GM18951 (cell line): ENCODE data around the gene SH3RF3.

Source experiments
- POLR2A ChIP-seq: IDR thresholded peaks from 4 replicates; pipeline ENCODE4 v1.6.1; 2011; ENCODE audit warnings: mild to moderate bottlenecking; ENCODE audit not compliant: insufficient read length, insufficient read depth; ENCODE audit errors: extremely low read depth
- in situ Hi-C: fragments of 300-500 bp; cut with MboI; formaldehyde crosslinking; loops from one replicate; pipeline ENCODE4 v1.12.0; 2022; ENCODE audit warnings: low sequenced_read_pairs, mixed read lengths, inconsistent platforms; ENCODE audit not compliant: unreplicated experiment

The SH3RF3 gene

GRCh38 chr2:109174214-109174613 is 45.2 kb downstream of the SH3RF3 start:
- in situ Hi-C loops = no loop called here
- no peak for TF ChIP-seq POLR2A

GRCh38 chr2:109174626-109175349 is 45.8 kb downstream of the SH3RF3 start:
- in situ Hi-C loops = no loop called here
- no peak for TF ChIP-seq POLR2A

- in situ Hi-C loops = no loop called here
- TF ChIP-seq POLR2A = no peak
These were observed 46.3 kb downstream of the SH3RF3 start for GRCh38 chr2:109175350-109175678.

GRCh38 chr2:109176928-109177327 is 47.9 kb downstream of the SH3RF3 start:
- in situ Hi-C loops = no loop called here
- no peak for TF ChIP-seq POLR2A

- TF ChIP-seq POLR2A = no peak
- in situ Hi-C loops = no loop called here
These were observed 48.6 kb downstream of the SH3RF3 start for GRCh38 chr2:109177635-109178034.

GRCh38 chr2:109178968-109179367 is 50.0 kb downstream of the SH3RF3 start:
- in situ Hi-C loops = no loop called here
- no peak for TF ChIP-seq POLR2A

- in situ Hi-C loops = no loop called here
- no peak for TF ChIP-seq POLR2A
These were observed 51.8 kb downstream of the SH3RF3 start for GRCh38 chr2:109180786-109181185.

GRCh38 chr2:109182426-109182825 is 53.4 kb downstream of the SH3RF3 start:
- in situ Hi-C loops = no loop called here
- TF ChIP-seq POLR2A = no peak

GRCh38 chr2:109183871-109184270 is 54.9 kb downstream of the SH3RF3 start:
- in situ Hi-C loops = no loop called here
- no peak for TF ChIP-seq POLR2A

GRCh38 chr2:109184368-109184767 is 55.4 kb downstream of the SH3RF3 start:
- in situ Hi-C loops = no loop called here
- no peak for TF ChIP-seq POLR2A

- in situ Hi-C loops = no loop called here
- TF ChIP-seq POLR2A = no peak
These were observed 56.3 kb downstream of the SH3RF3 start for GRCh38 chr2:109185338-109185737.

GRCh38 chr2:109185821-109186570 is 57.0 kb downstream of the SH3RF3 start:
- in situ Hi-C loops = no loop called here
- TF ChIP-seq POLR2A = no peak

- in situ Hi-C loops = no loop called here
- no peak for TF ChIP-seq POLR2A
These were observed 57.7 kb downstream of the SH3RF3 start for GRCh38 chr2:109186656-109187250.
